T-helper 22 cell (primary cell): Measurements from ENCODE around the gene CDH12.
"Not testable (repeated sequence)": the region's sequence is repeated elsewhere in the genome, so short reads cannot be mapped to it uniquely, and the experiment has no call there.

ENCODE experiments used
- DNase-seq: peaks from one replicate; pipeline ENCODE4 v3.0.0-alpha.2; 2020; ENCODE audit warnings: low read depth

CDH12 gene

GRCh38 chr5:22432905-22433304 lies 420.2 kb downstream of the CDH12 start:
- DNase-seq = no peak

- no peak for DNase-seq
Observed at GRCh38 chr5:22431840-22432239, 421.3 kb downstream of the CDH12 start.

GRCh38 chr5:22431406-22431805 lies 421.7 kb downstream of the CDH12 start:
- no peak for DNase-seq

- no peak for DNase-seq
Observed at GRCh38 chr5:22411554-22412349, 441.4 kb downstream of the CDH12 start.

- DNase-seq = no peak
Observed at GRCh38 chr5:22391956-22392355, 461.2 kb downstream of the CDH12 start.

- DNase-seq = no peak
Observed at GRCh38 chr5:22390888-22391287, 462.3 kb downstream of the CDH12 start.

- DNase-seq = no peak
Observed at GRCh38 chr5:22372826-22373660, 480.1 kb downstream of the CDH12 start.

- DNase-seq = no peak
Observed at GRCh38 chr5:22372376-22372775, 480.8 kb downstream of the CDH12 start.

- no peak for DNase-seq
Observed at GRCh38 chr5:22354956-22355355, 498.2 kb downstream of the CDH12 start.

- DNase-seq = no peak
Observed at GRCh38 chr5:22352493-22352892, 500.7 kb downstream of the CDH12 start.

- no peak for DNase-seq
Observed at GRCh38 chr5:22351178-22351577, 502.0 kb downstream of the CDH12 start.

GRCh38 chr5:22348027-22348426 lies 505.1 kb downstream of the CDH12 start:
- DNase-seq = no peak

GRCh38 chr5:22344000-22344399 lies 509.1 kb downstream of the CDH12 start:
- DNase-seq = no peak

- DNase-seq = no peak
Observed at GRCh38 chr5:22341406-22341805, 511.7 kb downstream of the CDH12 start.

- DNase-seq = not testable (repeated sequence)
Observed at GRCh38 chr5:22332949-22333348, 520.2 kb downstream of the CDH12 start.

- no peak for DNase-seq
Observed at GRCh38 chr5:22329683-22330082, 523.5 kb downstream of the CDH12 start.

GRCh38 chr5:22319798-22320197 lies 533.3 kb downstream of the CDH12 start:
- DNase-seq = no peak

GRCh38 chr5:22316294-22316693 lies 536.9 kb downstream of the CDH12 start:
- no peak for DNase-seq

GRCh38 chr5:22315052-22315451 lies 538.1 kb downstream of the CDH12 start:
- not testable (repeated sequence) for DNase-seq

GRCh38 chr5:22314548-22314947 lies 538.6 kb downstream of the CDH12 start:
- no peak for DNase-seq

- DNase-seq = no peak
Observed at GRCh38 chr5:22306011-22306410, 547.1 kb downstream of the CDH12 start.

- DNase-seq = no peak
Observed at GRCh38 chr5:22295832-22296231, 557.3 kb downstream of the CDH12 start.

- DNase-seq = no peak
Observed at GRCh38 chr5:22293147-22293546, 560.0 kb downstream of the CDH12 start.
